ENCODE results near the gene DHX30.
"Not testable (repeated sequence)": the region's sequence is repeated elsewhere in the genome, so short reads cannot be mapped to it uniquely, and the experiment has no call there.

DHX30 gene

GRCh38 chr3:47802734-47803479, at the start of gene DHX30:
DHX30 (plus strand) TSS chr3:47803138; CDS start chr3:47810684, 7,546 bp downstream.
- peak within 1 kb of the TSS; percentile 95 for H3K27ac ChIP-seq
- TF ChIP-seq CTCF (conservative IDR thresholded peaks at IDR 0.05), result no peak

GRCh38 chr3:47758261-47759025, 44.5 kb upstream of the DHX30 start:
- peak overlapping the region; percentile 45; the same call in 1 of the 2 replicates for H3K27ac ChIP-seq
- TF ChIP-seq CTCF (conservative IDR thresholded peaks at IDR 0.05), result no peak

GRCh38 chr3:47760207-47760606, 42.7 kb upstream of the DHX30 start:
- H3K27ac ChIP-seq, result not testable (repeated sequence)

GRCh38 chr3:47761046-47761445, 41.9 kb upstream of the DHX30 start:
- TF ChIP-seq CTCF (conservative IDR thresholded peaks at IDR 0.05), result no peak
- no peak overlapping the region for H3K27ac ChIP-seq

- TF ChIP-seq CTCF (conservative IDR thresholded peaks at IDR 0.05), result no peak
- H3K27ac ChIP-seq, result no peak overlapping the region
Measured at GRCh38 chr3:47762233-47762632, 40.7 kb upstream of the DHX30 start.

- TF ChIP-seq CTCF (conservative IDR thresholded peaks at IDR 0.05), result no peak
- peak overlapping the region; percentile 45 for H3K27ac ChIP-seq
Measured at GRCh38 chr3:47766186-47766585, 36.8 kb upstream of the DHX30 start.

DNA sequence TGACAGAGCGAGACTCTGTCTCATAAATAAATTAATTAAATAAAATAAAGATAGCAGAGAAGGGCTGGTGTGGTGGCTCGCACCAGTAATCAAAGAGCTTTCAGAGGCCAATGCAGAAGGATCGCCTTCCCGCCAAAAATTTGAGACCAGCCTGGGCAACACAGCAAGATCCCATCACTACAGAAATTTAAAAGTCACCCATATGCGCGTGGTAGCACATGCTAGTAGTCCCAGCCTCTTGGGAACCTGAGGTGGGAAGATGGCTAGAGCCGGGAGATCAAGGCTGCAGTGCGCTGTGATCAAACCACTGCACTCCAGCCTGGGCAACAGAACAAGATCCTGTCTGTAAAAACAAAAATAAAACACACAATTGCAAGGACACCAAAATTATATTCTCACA, 30.9 kb upstream of the DHX30 start:
- TF ChIP-seq CTCF (conservative IDR thresholded peaks at IDR 0.05), result no peak
- peak overlapping the region; percentile 78 for H3K27ac ChIP-seq

DNA sequence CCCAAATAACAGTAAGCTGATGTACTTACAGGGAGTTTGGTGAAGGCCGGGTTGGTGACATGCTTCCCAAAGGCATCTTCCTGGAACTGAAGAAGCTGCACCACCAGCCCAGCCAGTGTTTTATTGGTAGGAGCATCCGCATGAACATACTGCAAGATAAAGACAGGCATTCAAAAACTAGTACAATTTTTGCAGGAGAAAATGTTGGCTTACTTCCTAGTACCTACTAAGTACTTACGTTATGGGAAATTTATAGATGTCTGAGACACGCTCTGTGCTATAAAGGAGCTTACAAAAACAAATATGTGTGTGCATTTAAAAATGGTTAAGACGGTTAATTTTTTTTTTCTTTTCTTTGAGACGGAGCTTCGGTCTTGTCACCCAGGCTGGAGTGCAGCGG, 30.1 kb upstream of the DHX30 start:
- H3K27ac ChIP-seq, result peak overlapping the region; percentile 78
- TF ChIP-seq CTCF (conservative IDR thresholded peaks at IDR 0.05), result no peak

All from VCaP (cell line).